ENCODE data around the gene LYPD3. TPM values are rescaled to one million over a fixed set of nuclear protein-coding genes. Genes with fewer than 3 reads are reported as not detected.

LYPD3 gene
- total and polyA plus RNA-seq, 2 experiments from 2014 or later = 3.3 to 4.6 TPM

GRCh38 chr19:43470288-43470687, 4.9 kb upstream of the LYPD3 start:
- Histone ChIP-seq H3F3A (replicated peaks; ENCODE audit: low read depth) (no peaks in the 10 kb centered on the region), H3K4me3 (no peak overlapping the region), H4K20me1 (replicated peaks; ENCODE audit: insufficient read depth) (no peaks in the 10 kb centered on the region), H3K27ac (ENCODE audit: low read depth) (no peak overlapping the region), H3K4me1 (ENCODE audit: insufficient read depth) (peaks cover 4% of the 10 kb centered on the region; the same call in 1 of the 2 replicates), H3K4me2 (no peak overlapping the region), H3K36me3 (ENCODE audit: insufficient read depth) (no peaks in the 10 kb centered on the region), H2AFZ (no peak overlapping the region), H3K79me2 (replicated peaks; ENCODE audit: insufficient read depth) (no peaks in the 10 kb centered on the region), H3K9me2 (ENCODE audit: insufficient read depth) (no peaks in the 10 kb centered on the region), H3K27me3 (ENCODE audit: insufficient read depth) (peaks cover 17% of the 10 kb centered on the region)
- Mint-ChIP-seq H3K27me3 (ENCODE audit: insufficient read depth, low read depth, poor library complexity) (peaks cover 19% of the 10 kb centered on the region), H3K4me1 (peaks cover 4% of the 10 kb centered on the region), H3K9me3 (no peaks in the 10 kb centered on the region), H3K4me3 (no peak overlapping the region), H3K27ac (no peak overlapping the region), H3K36me3 (ENCODE audit: low read depth) (no peaks in the 10 kb centered on the region)
- no peak for TF ChIP-seq POLR2AphosphoS5 (IDR thresholded peaks at IDR 0.05; ENCODE audit: low read depth)
- no peak for TF ChIP-seq ZNF331 (CRISPR knock-in tag; IDR thresholded peaks at IDR 0.05; ENCODE audit: low read depth)
- TF ChIP-seq ZNF114 (CRISPR knock-in tag; IDR thresholded peaks at IDR 0.05) = no peak
- TF ChIP-seq STAT1 (IDR thresholded peaks at IDR 0.05; ENCODE audit: unreplicated experiment) = no peak
- TF ChIP-seq CREB1 (CRISPR knock-in tag; IDR thresholded peaks at IDR 0.05; ENCODE audit: low read depth) = no peak
- no peak for TF ChIP-seq EZH2phosphoT487 (IDR thresholded peaks at IDR 0.05; ENCODE audit: unreplicated experiment)
- TF ChIP-seq NANOG (IDR thresholded peaks at IDR 0.05; ENCODE audit: borderline replicate concordance) = no peak
- TF ChIP-seq, protein P1, sequence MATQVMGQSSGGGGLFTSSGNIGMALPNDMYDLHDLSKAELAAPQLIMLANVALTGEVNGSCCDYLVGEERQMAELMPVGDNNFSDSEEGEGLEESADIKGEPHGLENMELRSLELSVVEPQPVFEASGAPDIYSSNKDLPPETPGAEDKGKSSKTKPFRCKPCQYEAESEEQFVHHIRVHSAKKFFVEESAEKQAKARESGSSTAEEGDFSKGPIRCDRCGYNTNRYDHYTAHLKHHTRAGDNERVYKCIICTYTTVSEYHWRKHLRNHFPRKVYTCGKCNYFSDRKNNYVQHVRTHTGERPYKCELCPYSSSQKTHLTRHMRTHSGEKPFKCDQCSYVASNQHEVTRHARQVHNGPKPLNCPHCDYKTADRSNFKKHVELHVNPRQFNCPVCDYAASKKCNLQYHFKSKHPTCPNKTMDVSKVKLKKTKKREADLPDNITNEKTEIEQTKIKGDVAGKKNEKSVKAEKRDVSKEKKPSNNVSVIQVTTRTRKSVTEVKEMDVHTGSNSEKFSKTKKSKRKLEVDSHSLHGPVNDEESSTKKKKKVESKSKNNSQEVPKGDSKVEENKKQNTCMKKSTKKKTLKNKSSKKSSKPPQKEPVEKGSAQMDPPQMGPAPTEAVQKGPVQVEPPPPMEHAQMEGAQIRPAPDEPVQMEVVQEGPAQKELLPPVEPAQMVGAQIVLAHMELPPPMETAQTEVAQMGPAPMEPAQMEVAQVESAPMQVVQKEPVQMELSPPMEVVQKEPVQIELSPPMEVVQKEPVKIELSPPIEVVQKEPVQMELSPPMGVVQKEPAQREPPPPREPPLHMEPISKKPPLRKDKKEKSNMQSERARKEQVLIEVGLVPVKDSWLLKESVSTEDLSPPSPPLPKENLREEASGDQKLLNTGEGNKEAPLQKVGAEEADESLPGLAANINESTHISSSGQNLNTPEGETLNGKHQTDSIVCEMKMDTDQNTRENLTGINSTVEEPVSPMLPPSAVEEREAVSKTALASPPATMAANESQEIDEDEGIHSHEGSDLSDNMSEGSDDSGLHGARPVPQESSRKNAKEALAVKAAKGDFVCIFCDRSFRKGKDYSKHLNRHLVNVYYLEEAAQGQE (IDR thresholded peaks at IDR 0.05; ENCODE audit: unreplicated experiment) = no peak
- TF ChIP-seq, protein P2, sequence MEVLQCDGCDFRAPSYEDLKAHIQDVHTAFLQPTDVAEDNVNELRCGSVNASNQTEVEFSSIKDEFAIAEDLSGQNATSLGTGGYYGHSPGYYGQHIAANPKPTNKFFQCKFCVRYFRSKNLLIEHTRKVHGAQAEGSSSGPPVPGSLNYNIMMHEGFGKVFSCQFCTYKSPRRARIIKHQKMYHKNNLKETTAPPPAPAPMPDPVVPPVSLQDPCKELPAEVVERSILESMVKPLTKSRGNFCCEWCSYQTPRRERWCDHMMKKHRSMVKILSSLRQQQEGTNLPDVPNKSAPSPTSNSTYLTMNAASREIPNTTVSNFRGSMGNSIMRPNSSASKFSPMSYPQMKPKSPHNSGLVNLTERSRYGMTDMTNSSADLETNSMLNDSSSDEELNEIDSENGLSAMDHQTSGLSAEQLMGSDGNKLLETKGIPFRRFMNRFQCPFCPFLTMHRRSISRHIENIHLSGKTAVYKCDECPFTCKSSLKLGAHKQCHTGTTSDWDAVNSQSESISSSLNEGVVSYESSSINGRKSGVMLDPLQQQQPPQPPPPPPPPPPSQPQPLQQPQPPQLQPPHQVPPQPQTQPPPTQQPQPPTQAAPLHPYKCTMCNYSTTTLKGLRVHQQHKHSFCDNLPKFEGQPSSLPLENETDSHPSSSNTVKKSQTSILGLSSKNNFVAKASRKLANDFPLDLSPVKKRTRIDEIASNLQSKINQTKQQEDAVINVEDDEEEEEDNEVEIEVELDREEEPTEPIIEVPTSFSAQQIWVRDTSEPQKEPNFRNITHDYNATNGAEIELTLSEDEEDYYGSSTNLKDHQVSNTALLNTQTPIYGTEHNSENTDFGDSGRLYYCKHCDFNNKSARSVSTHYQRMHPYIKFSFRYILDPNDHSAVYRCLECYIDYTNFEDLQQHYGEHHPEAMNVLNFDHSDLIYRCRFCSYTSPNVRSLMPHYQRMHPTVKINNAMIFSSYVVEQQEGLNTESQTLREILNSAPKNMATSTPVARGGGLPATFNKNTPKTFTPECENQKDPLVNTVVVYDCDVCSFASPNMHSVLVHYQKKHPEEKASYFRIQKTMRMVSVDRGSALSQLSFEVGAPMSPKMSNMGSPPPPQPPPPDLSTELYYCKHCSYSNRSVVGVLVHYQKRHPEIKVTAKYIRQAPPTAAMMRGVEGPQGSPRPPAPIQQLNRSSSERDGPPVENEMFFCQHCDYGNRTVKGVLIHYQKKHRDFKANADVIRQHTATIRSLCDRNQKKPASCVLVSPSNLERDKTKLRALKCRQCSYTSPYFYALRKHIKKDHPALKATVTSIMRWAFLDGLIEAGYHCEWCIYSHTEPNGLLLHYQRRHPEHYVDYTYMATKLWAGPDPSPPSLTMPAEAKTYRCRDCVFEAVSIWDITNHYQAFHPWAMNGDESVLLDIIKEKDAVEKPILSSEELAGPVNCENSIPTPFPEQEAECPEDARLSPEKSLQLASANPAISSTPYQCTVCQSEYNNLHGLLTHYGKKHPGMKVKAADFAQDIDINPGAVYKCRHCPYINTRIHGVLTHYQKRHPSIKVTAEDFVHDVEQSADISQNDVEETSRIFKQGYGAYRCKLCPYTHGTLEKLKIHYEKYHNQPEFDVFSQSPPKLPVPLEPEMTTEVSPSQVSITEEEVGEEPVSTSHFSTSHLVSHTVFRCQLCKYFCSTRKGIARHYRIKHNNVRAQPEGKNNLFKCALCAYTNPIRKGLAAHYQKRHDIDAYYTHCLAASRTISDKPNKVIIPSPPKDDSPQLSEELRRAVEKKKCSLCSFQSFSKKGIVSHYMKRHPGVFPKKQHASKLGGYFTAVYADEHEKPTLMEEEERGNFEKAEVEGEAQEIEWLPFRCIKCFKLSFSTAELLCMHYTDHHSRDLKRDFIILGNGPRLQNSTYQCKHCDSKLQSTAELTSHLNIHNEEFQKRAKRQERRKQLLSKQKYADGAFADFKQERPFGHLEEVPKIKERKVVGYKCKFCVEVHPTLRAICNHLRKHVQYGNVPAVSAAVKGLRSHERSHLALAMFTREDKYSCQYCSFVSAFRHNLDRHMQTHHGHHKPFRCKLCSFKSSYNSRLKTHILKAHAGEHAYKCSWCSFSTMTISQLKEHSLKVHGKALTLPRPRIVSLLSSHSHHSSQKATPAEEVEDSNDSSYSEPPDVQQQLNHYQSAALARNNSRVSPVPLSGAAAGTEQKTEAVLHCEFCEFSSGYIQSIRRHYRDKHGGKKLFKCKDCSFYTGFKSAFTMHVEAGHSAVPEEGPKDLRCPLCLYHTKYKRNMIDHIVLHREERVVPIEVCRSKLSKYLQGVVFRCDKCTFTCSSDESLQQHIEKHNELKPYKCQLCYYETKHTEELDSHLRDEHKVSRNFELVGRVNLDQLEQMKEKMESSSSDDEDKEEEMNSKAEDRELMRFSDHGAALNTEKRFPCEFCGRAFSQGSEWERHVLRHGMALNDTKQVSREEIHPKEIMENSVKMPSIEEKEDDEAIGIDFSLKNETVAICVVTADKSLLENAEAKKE (CRISPR knock-in tag; IDR thresholded peaks at IDR 0.05) = no peak
- TF ChIP-seq, protein P3, sequence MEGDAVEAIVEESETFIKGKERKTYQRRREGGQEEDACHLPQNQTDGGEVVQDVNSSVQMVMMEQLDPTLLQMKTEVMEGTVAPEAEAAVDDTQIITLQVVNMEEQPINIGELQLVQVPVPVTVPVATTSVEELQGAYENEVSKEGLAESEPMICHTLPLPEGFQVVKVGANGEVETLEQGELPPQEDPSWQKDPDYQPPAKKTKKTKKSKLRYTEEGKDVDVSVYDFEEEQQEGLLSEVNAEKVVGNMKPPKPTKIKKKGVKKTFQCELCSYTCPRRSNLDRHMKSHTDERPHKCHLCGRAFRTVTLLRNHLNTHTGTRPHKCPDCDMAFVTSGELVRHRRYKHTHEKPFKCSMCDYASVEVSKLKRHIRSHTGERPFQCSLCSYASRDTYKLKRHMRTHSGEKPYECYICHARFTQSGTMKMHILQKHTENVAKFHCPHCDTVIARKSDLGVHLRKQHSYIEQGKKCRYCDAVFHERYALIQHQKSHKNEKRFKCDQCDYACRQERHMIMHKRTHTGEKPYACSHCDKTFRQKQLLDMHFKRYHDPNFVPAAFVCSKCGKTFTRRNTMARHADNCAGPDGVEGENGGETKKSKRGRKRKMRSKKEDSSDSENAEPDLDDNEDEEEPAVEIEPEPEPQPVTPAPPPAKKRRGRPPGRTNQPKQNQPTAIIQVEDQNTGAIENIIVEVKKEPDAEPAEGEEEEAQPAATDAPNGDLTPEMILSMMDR (conservative IDR thresholded peaks at IDR 0.05; ENCODE audit: low read depth in 2 of 2) = no peak
- TF ChIP-seq EZH2 (IDR thresholded peaks at IDR 0.05; ENCODE audit: low read depth, unreplicated experiment) = no peak
- TF ChIP-seq ETS1 (IDR thresholded peaks at IDR 0.05) = no peak
- TF ChIP-seq JUNB (IDR thresholded peaks at IDR 0.05; ENCODE audit: unreplicated experiment) = no peak
- DNase-seq (ENCODE audit: low spot score) = peak; percentile 29
- no peak for ATAC-seq
